Activated CD4-positive, alpha-beta T cell treated with anti-CD3 and anti-CD28 coated beads for 4 hours (primary cell): Measurements from ENCODE around the gene MRPS35.
"Not testable (repeated sequence)": the region's sequence is repeated elsewhere in the genome, so short reads cannot be mapped to it uniquely, and the experiment has no call there.

Experiments
- DNase-seq, 2 donors: peaks; one replicate each; pipeline ENCODE4 v3.0.0-alpha.2; 2020

Gene MRPS35

GRCh38 chr12:27709212-27709931, 1.3 kb upstream of the MRPS35 start:
- no peak for DNase-seq

- DNase-seq = no peak
Observed at GRCh38 chr12:27709932-27710591, 570 bp upstream of the MRPS35 start.

GRCh38 chr12:27711317-27711682, 668 bp downstream of the MRPS35 start:
- DNase-seq = peak in 1 of 2 donors; percentile 6

- no peak for DNase-seq
Observed at GRCh38 chr12:27711967-27712366, 1.3 kb downstream of the MRPS35 start.

GRCh38 chr12:27723212-27723611, 12.6 kb downstream of the MRPS35 start:
- DNase-seq = no peak

- no peak for DNase-seq
Observed at GRCh38 chr12:27730097-27730588, 19.5 kb downstream of the MRPS35 start.

GRCh38 chr12:27732281-27732680, 21.6 kb downstream of the MRPS35 start:
- no peak for DNase-seq

GRCh38 chr12:27733052-27733656, 22.5 kb downstream of the MRPS35 start:
- DNase-seq = peak; percentile 18 to 33

GRCh38 chr12:27733791-27734190, 23.2 kb downstream of the MRPS35 start:
- no peak for DNase-seq

- DNase-seq = not testable (repeated sequence)
Observed at GRCh38 chr12:27734321-27734720, 23.7 kb downstream of the MRPS35 start.

GRCh38 chr12:27743601-27744000, 33.0 kb downstream of the MRPS35 start:
- DNase-seq = no peak

GRCh38 chr12:27745734-27746133, 35.1 kb downstream of the MRPS35 start:
- not testable (repeated sequence) for DNase-seq

- no peak for DNase-seq
Observed at GRCh38 chr12:27747111-27747820, 36.6 kb downstream of the MRPS35 start.

GRCh38 chr12:27751386-27752047, 40.9 kb downstream of the MRPS35 start:
- DNase-seq = no peak

GRCh38 chr12:27754795-27755194, 44.2 kb downstream of the MRPS35 start:
- no peak for DNase-seq

- no peak for DNase-seq
Observed at GRCh38 chr12:27756670-27757195, 46.1 kb downstream of the MRPS35 start.

GRCh38 chr12:27762757-27763156, 52.1 kb downstream of the MRPS35 start:
- DNase-seq = no peak

GRCh38 chr12:27766587-27766986, 56.0 kb downstream of the MRPS35 start:
- no peak for DNase-seq

GRCh38 chr12:27769142-27769673, 58.6 kb downstream of the MRPS35 start:
- DNase-seq = no peak

- DNase-seq = no peak
Observed at GRCh38 chr12:27771481-27772327, 61.1 kb downstream of the MRPS35 start.
